ENCODE measurements around the gene RBM20. TPM values are rescaled to one million over a fixed set of nuclear protein-coding genes. Genes with fewer than 3 reads are reported as not detected.

The RBM20 gene
- total and polyA plus RNA-seq, 2 of the 4 experiments (the other 2 are of a cell fraction), result under 0.01 to 0.15 TPM

GRCh38 chr10:110788620-110789385 is 144.7 kb downstream of the RBM20 start:
- no peak for DNase-seq
- no peaks in the 10 kb centered on the region for H3K36me3 ChIP-seq (ENCODE audit: control insufficient read depth, insufficient read depth, low read length)

More at GRCh38 chr10:110788620-110789385, 144.7 kb downstream of the RBM20 start:
- Histone ChIP-seq H3K4me1 (ENCODE audit: control insufficient read depth, insufficient read depth, low read length) (peaks cover 18% of the 10 kb centered on the region; the same call in 1 of the 2 replicates), H4K5ac (ENCODE audit: low read depth, low read length) (no peak overlapping the region), H2AFZ (replicated peaks; ENCODE audit: low read length, poor library complexity) (no peak overlapping the region), H3K79me1 (ENCODE audit: low read depth in 1 of 2, low read length in 2 of 2) (no peaks in the 10 kb centered on the region), H4K20me1 (ENCODE audit: insufficient read depth, low read length) (no peaks in the 10 kb centered on the region), H2BK15ac (ENCODE audit: low read depth, low read length) (no peak overlapping the region), H3K9me3 (ENCODE audit: control insufficient read depth, insufficient read depth, low read length) (no peaks in the 10 kb centered on the region), H3K4me3 (ENCODE audit: insufficient read depth, low read depth, low read length) (no peak overlapping the region), H3K56ac (ENCODE audit: extremely low read depth, insufficient read depth, low read length) (no peak overlapping the region), H2BK20ac (ENCODE audit: low read depth, low read length) (no peak overlapping the region), H2BK120ac (ENCODE audit: low read depth, low read length) (no peak overlapping the region), H3K4ac (ENCODE audit: low read depth, low read length) (no peak overlapping the region), H3K27ac (ENCODE audit: insufficient read depth, low read length) (no peak overlapping the region), H3K23ac (ENCODE audit: low read depth, low read length) (no peak overlapping the region), H3K9ac (ENCODE audit: low read depth, low read length) (no peak overlapping the region), H3K4me2 (ENCODE audit: low read depth, low read length) (no peak overlapping the region), H2AK9ac (replicated peaks; ENCODE audit: low read depth, low read length, poor library complexity) (no peak overlapping the region), H3K18ac (ENCODE audit: low read depth, low read length) (no peak overlapping the region; the same call in 1 of the 2 replicates), H2AK5ac (ENCODE audit: low read depth, low read length) (no peak overlapping the region), H3K27me3 (ENCODE audit: control insufficient read depth, insufficient read depth, low read length) (0 out of 2 replicates have a peak, but pooled peaks cover 2% of the 10 kb centered on the region), H3K14ac (replicated peaks; ENCODE audit: low read depth, low read length) (no peak overlapping the region), H4K91ac (ENCODE audit: insufficient read depth, low read depth, low read length) (no peak overlapping the region), H4K8ac (ENCODE audit: low read depth in 2 of 2, low read length in 2 of 2) (no peak overlapping the region), H2BK5ac (ENCODE audit: low read depth, low read length, poor library complexity, severe bottlenecking) (no peak overlapping the region), H3K9me1 (ENCODE audit: insufficient read depth, low read length) (no peaks in the 10 kb centered on the region; the same call in 1 of the 2 replicates)
- dilution Hi-C loops (cut with HindIII; ENCODE audit: low sequenced_read_pairs, unreplicated experiment) (no loop called here), in situ Hi-C loops (cut with MboI; ENCODE audit: low sequenced_read_pairs) (no loop called here), intact Hi-C loops (cut with micrococcal nuclease) (no loop called here)
- no TSS peak for BruUV-seq (replicated peaks)
- POLR2A ChIA-PET (ENCODE audit: unreplicated experiment), result no interaction called here
- no CpG with 5 or more reads among the region's 8 CpGs for WGBS, 2 experiments (ENCODE audit: extremely low coverage in 2 of 2, insufficient read length in 1 of 2)
- CTCF ChIA-PET, result no interaction called here
- no peak for ATAC-seq (ENCODE audit: low read depth)
- TF ChIP-seq CEBPB (IDR thresholded peaks at IDR 0.05; ENCODE audit: low read depth, low read length) (no peak), MXI1 (IDR thresholded peaks at IDR 0.05; ENCODE audit: borderline replicate concordance, low read depth, low read length) (no peak), POLR2A (IDR thresholded peaks at IDR 0.05; ENCODE audit: low read depth, low read length) (no peak), SMC3 (IDR thresholded peaks at IDR 0.05; ENCODE audit: low read depth, low read length) (no peak), NFE2L2 (IDR thresholded peaks at IDR 0.05; ENCODE audit: low read depth, low read length) (no peak)
- TF ChIP-seq, protein P1, sequence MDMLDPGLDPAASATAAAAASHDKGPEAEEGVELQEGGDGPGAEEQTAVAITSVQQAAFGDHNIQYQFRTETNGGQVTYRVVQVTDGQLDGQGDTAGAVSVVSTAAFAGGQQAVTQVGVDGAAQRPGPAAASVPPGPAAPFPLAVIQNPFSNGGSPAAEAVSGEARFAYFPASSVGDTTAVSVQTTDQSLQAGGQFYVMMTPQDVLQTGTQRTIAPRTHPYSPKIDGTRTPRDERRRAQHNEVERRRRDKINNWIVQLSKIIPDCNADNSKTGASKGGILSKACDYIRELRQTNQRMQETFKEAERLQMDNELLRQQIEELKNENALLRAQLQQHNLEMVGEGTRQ (IDR thresholded peaks at IDR 0.05; ENCODE audit: low read depth, low read length), result no peak
- TF ChIP-seq, protein P2, sequence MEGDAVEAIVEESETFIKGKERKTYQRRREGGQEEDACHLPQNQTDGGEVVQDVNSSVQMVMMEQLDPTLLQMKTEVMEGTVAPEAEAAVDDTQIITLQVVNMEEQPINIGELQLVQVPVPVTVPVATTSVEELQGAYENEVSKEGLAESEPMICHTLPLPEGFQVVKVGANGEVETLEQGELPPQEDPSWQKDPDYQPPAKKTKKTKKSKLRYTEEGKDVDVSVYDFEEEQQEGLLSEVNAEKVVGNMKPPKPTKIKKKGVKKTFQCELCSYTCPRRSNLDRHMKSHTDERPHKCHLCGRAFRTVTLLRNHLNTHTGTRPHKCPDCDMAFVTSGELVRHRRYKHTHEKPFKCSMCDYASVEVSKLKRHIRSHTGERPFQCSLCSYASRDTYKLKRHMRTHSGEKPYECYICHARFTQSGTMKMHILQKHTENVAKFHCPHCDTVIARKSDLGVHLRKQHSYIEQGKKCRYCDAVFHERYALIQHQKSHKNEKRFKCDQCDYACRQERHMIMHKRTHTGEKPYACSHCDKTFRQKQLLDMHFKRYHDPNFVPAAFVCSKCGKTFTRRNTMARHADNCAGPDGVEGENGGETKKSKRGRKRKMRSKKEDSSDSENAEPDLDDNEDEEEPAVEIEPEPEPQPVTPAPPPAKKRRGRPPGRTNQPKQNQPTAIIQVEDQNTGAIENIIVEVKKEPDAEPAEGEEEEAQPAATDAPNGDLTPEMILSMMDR (conservative IDR thresholded peaks at IDR 0.05; ENCODE audit: low read depth, low read length), result no peak
